K562 (cell line): ENCODE measurements around the gene KIFC3. TPM values are rescaled to one million over a fixed set of nuclear protein-coding genes. Genes with fewer than 3 reads are reported as not detected.

ENCODE experiments used
- ETS1 ChIP-seq: conservative IDR thresholded peaks from 2 replicates; pipeline ENCODE4 v1.6.1; 2011; ENCODE audit warnings: low read depth, mild to moderate bottlenecking, low read length; ENCODE audit not compliant: control insufficient read depth
- FOXA3 ChIP-seq, 2 experiments: fragments of 450-650 bp in 1 of 2; sonication (generic) in 1 of 2; formaldehyde crosslinking; IDR thresholded peaks in 1 of 2; conservative IDR thresholded peaks in 1 of 2; 2 replicates each; pipeline versions ENCODE4 v1.4.0 to v1.8.0; 2020 to 2022; ENCODE audit warnings: mild to moderate bottlenecking in 2 of 2, missing genetic modification reagents in 1 of 2
- GATA2 ChIP-seq: sonication (generic); formaldehyde crosslinking; IDR thresholded peaks from 2 replicates; pipeline ENCODE4 v1.4.0; 2020; ENCODE audit warnings: mild to moderate bottlenecking, missing genetic modification reagents
- GATAD2B ChIP-seq: fragments of 450-650 bp; IDR thresholded peaks from 2 replicates; pipeline ENCODE4 v1.6.1; 2017; ENCODE audit warnings: mild to moderate bottlenecking, borderline replicate concordance
- GTF2E2 ChIP-seq: fragments of 200-800 bp; sonication (Bioruptor generic); IDR thresholded peaks from 2 replicates; pipeline ENCODE4 v1.6.1; 2016; ENCODE audit warnings: missing genetic modification characterization, missing compliant biosample characterization
- POLR3A ChIP-seq: IDR thresholded peaks from 2 replicates; pipeline ENCODE4 v1.6.1; 2011; ENCODE audit warnings: borderline replicate concordance, mild to moderate bottlenecking, moderate library complexity; ENCODE audit not compliant: insufficient read length, insufficient read depth; ENCODE audit errors: extremely low read depth
- RBFOX2 ChIP-seq: fragments of 200-400 bp; formaldehyde crosslinking; IDR thresholded peaks from 2 replicates; pipeline ENCODE4 v1.6.1; 2017; ENCODE audit warnings: low read depth, mild to moderate bottlenecking, low read length, moderate library complexity
- RUNX1 ChIP-seq: sonication (generic); IDR thresholded peaks from 2 replicates; pipeline ENCODE4 v1.6.1; 2016; ENCODE audit warnings: antibody characterized with exemption, low read depth
- SAP30 ChIP-seq: fragments of 200-600 bp; sonication (generic); IDR thresholded peaks from 2 replicates; pipeline ENCODE4 v1.6.1; 2012; ENCODE audit warnings: borderline replicate concordance, low read depth, mild to moderate bottlenecking, moderate library complexity, low read length, control low read depth, inconsistent platforms; ENCODE audit not compliant: insufficient read depth, poor library complexity, severe bottlenecking
- SIN3A ChIP-seq, 2 experiments: fragments of 150-350 bp in 1 of 2; IDR thresholded peaks; 2 replicates each; pipeline ENCODE4 v1.6.1; 2011 to 2016; ENCODE audit warnings: borderline replicate concordance in 2 of 2, low read depth in 2 of 2, low read length in 2 of 2, mild to moderate bottlenecking in 2 of 2, moderate library complexity in 2 of 2; ENCODE audit not compliant: control insufficient read depth in 1 of 2
- SIRT6 ChIP-seq: IDR thresholded peaks from one replicate; pipeline ENCODE4 v1.6.1; 2012; ENCODE audit warnings: low read depth, mild to moderate bottlenecking, control low read depth, inconsistent platforms, low read length, moderate library complexity
- TBP ChIP-seq: optimal IDR thresholded peaks from 2 replicates; pipeline ENCODE3; 2011; ENCODE audit warnings: low read depth, low read length, improper control_type of control experiment
- WHSC1 ChIP-seq: IDR thresholded peaks from one replicate; pipeline ENCODE4 v1.6.1; 2012; ENCODE audit warnings: low read length, control low read depth, inconsistent platforms
- ZBTB7A ChIP-seq: IDR thresholded peaks from 2 replicates; pipeline ENCODE4 v1.6.1; 2011; ENCODE audit warnings: low read depth, mild to moderate bottlenecking, low read length, moderate library complexity, borderline replicate concordance; ENCODE audit not compliant: control insufficient read depth
- ZNF740 ChIP-seq, 3 experiments: fragments of 200-800 bp in 1 of 3; sonication (Bioruptor generic) in 1 of 3; sonication (generic) in 1 of 3; formaldehyde crosslinking in 1 of 3; IDR thresholded peaks; 2 replicates each; pipeline versions ENCODE4 v1.6.1 to v1.8.0; 2016 to 2022; ENCODE audit warnings: mild to moderate bottlenecking in 2 of 3, missing compliant biosample characterization in 2 of 3, missing genetic modification characterization in 2 of 3, missing genetic modification reagents in 1 of 3
- polyA plus RNA-seq, 8 experiments: library from polyadenylated mRNA; depleted of rRNA in 4 of 8; stranded (reverse) in 5 of 8; unstranded in 3 of 8; fragments of >200 nt; fragmentation: Nextera tagmentation in 2 of 8; fragmentation: Illumina TruSeq in 1 of 8; extraction: Ambion mirVana in 2 of 8; extraction: Trizol in 1 of 8; gene quantifications; 2 replicates each; pipeline versions ENCODE4 v1.2.1 to v1.2.3, GENCODE V29; 2011 to 2014; ENCODE audit warnings: inconsistent platforms in 1 of 8, missing spikeins in 1 of 8
- total RNA-seq, 7 experiments: library from RNA; depleted of rRNA in 6 of 7; stranded (reverse); fragments of >200 nt in 6 of 7; fragmentation: Illumina TruSeq in 2 of 7; extraction: Trizol in 2 of 7; gene quantifications; 2 replicates each; pipeline versions ENCODE4 v1.2.1 to v1.2.3, GENCODE V29; 2011 to 2021; ENCODE audit warnings: low replicate concordance in 1 of 7
- TF ChIP-seq, protein P1 (sequence below): fragments of 450-650 bp; formaldehyde crosslinking; IDR thresholded peaks from 2 replicates; pipeline ENCODE4 v1.4.0; 2022; ENCODE audit warnings: missing genetic modification characterization
- TF ChIP-seq, protein P2 (sequence below), 2 experiments: IDR thresholded peaks; 2 replicates each; pipeline ENCODE4 v1.6.1; 2011; ENCODE audit warnings: borderline replicate concordance in 1 of 2, control low read depth in 1 of 2, low read depth in 1 of 2, low read length in 1 of 2, mild to moderate bottlenecking in 1 of 2, mixed read lengths in 1 of 2, moderate library complexity in 1 of 2; ENCODE audit not compliant: insufficient read depth in 1 of 2, insufficient read length in 1 of 2, poor library complexity in 1 of 2, severe bottlenecking in 1 of 2; ENCODE audit errors: extremely low read depth in 1 of 2

The KIFC3 gene
- total and polyA plus RNA-seq, 9 of the 15 experiments (the other 6 are each of a cell fraction or from before 2014, with no cell fraction given): 0.23 to 105 (median 26.2) TPM

DNA sequence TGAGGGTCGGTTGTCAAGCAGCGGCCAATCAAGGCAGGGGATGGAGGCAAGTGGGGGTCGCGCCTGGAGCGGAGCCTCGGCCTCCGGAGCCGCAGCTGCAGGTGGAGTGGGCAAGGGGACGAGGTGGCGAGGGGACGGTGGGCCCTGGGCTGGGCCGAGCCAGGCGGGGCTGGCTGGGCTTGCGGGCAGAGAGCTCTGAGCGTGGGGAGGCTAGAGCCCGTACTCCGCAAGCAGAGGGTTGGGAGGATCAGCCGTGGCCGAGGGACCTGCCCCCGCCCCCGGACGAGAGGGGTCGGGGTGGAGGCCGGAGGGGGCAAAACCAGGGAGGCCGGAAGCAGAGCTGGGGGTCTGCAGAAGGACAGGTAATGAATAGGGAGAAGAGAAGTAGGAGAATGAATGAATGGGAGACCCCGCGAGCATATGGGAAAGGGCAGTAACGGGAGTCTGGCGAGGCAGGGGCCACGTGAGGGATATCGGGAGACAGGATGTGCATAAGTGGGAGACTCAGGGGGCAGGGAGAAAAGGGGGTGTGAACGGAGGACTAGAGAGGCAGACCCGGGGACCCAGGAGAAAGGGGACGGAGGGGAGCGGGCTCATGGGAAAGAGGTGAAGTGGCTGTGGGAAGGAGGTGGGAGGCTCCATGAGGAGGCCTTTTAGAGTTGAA, 66.4 kb downstream of the KIFC3 start, which contains the start of gene KATNB1 (continued):
- TF ChIP-seq, protein P1, sequence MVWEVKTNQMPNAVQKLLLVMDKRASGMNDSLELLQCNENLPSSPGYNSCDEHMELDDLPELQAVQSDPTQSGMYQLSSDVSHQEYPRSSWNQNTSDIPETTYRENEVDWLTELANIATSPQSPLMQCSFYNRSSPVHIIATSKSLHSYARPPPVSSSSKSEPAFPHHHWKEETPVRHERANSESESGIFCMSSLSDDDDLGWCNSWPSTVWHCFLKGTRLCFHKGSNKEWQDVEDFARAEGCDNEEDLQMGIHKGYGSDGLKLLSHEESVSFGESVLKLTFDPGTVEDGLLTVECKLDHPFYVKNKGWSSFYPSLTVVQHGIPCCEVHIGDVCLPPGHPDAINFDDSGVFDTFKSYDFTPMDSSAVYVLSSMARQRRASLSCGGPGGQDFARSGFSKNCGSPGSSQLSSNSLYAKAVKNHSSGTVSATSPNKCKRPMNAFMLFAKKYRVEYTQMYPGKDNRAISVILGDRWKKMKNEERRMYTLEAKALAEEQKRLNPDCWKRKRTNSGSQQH: peak; percentile 79
- TF ChIP-seq TBP (peak; percentile 14), ZBTB7A (peak; percentile 87), ETS1 (peak; percentile 52; the same call in 1 of the 2 replicates), SIN3A (IDR thresholded peaks at IDR 0.05; ENCODE audit: borderline replicate concordance in 2 of 2, control insufficient read depth in 1 of 2, low read depth in 2 of 2, low read length in 2 of 2) (peak; percentile 12 to 51; a peak in 1 of 4 replicates), GATAD2B (no peak), FOXA3 (CRISPR knock-in tag; conservative IDR thresholded peaks at IDR 0.05 in 1 of 2, IDR thresholded peaks at IDR 0.05 in 1 of 2) (peak in 1 of 2 experiments; percentile 72; a peak in 2 of 4 replicates), RBFOX2 (peak; percentile 60), POLR3A (no peak), SIRT6 (no peak), WHSC1 (no peak), SAP30 (peak; percentile 85), ZNF740 (CRISPR knock-in tag; IDR thresholded peaks at IDR 0.05) (no peak), ZNF740 (tag; IDR thresholded peaks at IDR 0.05) (no peak), GATA2 (CRISPR knock-in tag) (0 out of 2 replicates have a peak, but pooled peaks have one; percentile 13), RUNX1 (no peak), GTF2E2 (tag) (no peak)
- TF ChIP-seq, protein P2, sequence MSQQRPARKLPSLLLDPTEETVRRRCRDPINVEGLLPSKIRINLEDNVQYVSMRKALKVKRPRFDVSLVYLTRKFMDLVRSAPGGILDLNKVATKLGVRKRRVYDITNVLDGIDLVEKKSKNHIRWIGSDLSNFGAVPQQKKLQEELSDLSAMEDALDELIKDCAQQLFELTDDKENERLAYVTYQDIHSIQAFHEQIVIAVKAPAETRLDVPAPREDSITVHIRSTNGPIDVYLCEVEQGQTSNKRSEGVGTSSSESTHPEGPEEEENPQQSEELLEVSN (IDR thresholded peaks at IDR 0.05; ENCODE audit: borderline replicate concordance in 1 of 2, extremely low read depth in 1 of 2, insufficient read depth in 1 of 2, insufficient read length in 1 of 2, low read depth in 1 of 2, low read length in 1 of 2, poor library complexity in 1 of 2, severe bottlenecking in 1 of 2): peak; percentile 45 to 69
